ENCODE data around the gene BRME1.

DNA sequence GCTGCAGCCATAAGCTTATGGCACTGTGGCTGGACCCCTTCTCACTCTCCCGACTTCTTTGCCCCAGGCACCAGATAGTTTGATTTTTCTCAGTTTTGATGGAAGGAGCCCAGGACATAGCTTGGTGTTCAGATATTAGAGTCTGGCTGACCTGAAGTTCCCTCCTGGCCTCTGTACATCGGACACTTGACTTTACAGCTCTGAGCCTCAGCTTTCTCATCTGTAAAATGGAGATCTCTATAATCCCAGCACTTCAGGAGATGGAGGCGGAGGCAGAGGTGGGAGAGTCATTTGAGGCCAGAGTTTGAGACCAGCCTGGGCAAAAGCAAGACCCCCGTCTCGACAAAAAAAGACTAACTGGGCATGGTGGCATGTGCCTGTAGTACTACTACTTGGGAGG lies 993 bp upstream of the BRME1 start:
- TF ChIP-seq, protein P1, sequence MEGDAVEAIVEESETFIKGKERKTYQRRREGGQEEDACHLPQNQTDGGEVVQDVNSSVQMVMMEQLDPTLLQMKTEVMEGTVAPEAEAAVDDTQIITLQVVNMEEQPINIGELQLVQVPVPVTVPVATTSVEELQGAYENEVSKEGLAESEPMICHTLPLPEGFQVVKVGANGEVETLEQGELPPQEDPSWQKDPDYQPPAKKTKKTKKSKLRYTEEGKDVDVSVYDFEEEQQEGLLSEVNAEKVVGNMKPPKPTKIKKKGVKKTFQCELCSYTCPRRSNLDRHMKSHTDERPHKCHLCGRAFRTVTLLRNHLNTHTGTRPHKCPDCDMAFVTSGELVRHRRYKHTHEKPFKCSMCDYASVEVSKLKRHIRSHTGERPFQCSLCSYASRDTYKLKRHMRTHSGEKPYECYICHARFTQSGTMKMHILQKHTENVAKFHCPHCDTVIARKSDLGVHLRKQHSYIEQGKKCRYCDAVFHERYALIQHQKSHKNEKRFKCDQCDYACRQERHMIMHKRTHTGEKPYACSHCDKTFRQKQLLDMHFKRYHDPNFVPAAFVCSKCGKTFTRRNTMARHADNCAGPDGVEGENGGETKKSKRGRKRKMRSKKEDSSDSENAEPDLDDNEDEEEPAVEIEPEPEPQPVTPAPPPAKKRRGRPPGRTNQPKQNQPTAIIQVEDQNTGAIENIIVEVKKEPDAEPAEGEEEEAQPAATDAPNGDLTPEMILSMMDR (IDR thresholded peaks at IDR 0.05) = no peak
- no peak for TF ChIP-seq POLR2A (IDR thresholded peaks at IDR 0.05)

Data from lower leg skin (tissue), 3 donors.